WERI-Rb-1 (cell line): ENCODE results near the gene PUM1.

Source experiments
- DNase-seq: peaks from one replicate; pipeline ENCODE4 v3.0.0-alpha.2; 2020
- H3K27ac ChIP-seq: fragments of 250-450 bp; sonication (Bioruptor Pico); 2 replicates; pipeline ENCODE4 v1.5.1; 2020; ENCODE audit warnings: mild to moderate bottlenecking, moderate library complexity
- H3K27me3 ChIP-seq: fragments of 250-450 bp; sonication (Bioruptor Pico); 2 replicates; pipeline ENCODE4 v1.5.1; 2021; ENCODE audit warnings: mild to moderate bottlenecking, low read depth, moderate library complexity; ENCODE audit not compliant: insufficient read depth, severe bottlenecking
- H3K36me3 ChIP-seq: fragments of 250-450 bp; sonication (Bioruptor Pico); 2 replicates; pipeline ENCODE4 v1.5.1; 2020; ENCODE audit warnings: mild to moderate bottlenecking, moderate library complexity
- H3K4me3 ChIP-seq: 2 replicates; pipeline ENCODE4 v1.5.1; 2011; ENCODE audit warnings: low read depth, mild to moderate bottlenecking, control low read depth, low read length
- H3K9me3 ChIP-seq: fragments of 250-450 bp; sonication (Bioruptor Pico); 2 replicates; pipeline ENCODE4 v1.5.1; 2021; ENCODE audit warnings: mild to moderate bottlenecking, moderate library complexity; ENCODE audit not compliant: severe bottlenecking
- TF ChIP-seq, protein P1 (sequence below): IDR thresholded peaks from 2 replicates; pipeline ENCODE4 v1.5.1; 2011; ENCODE audit warnings: low read depth, mild to moderate bottlenecking, control low read depth, inconsistent platforms, low read length

Gene PUM1

DNA sequence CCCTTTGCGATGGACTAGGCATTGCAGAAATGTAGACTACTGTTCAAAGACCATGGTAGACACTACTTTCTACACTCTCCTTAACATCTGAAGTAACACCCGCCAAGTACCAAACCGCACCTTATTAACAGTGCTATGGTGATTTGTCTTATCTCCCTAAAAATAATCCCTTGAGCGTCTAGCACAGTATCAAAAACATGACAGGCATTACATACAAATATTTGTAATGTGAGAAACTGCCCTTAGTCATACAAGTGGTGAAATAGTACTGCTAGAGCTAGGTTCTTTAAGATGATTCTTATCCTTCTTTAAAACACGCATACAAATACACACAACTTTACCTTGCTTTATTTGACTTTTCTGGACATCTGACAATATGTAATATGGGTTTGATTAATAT, 27.2 kb downstream of the PUM1 start:
- no peak overlapping the region for H3K27ac ChIP-seq

DNA sequence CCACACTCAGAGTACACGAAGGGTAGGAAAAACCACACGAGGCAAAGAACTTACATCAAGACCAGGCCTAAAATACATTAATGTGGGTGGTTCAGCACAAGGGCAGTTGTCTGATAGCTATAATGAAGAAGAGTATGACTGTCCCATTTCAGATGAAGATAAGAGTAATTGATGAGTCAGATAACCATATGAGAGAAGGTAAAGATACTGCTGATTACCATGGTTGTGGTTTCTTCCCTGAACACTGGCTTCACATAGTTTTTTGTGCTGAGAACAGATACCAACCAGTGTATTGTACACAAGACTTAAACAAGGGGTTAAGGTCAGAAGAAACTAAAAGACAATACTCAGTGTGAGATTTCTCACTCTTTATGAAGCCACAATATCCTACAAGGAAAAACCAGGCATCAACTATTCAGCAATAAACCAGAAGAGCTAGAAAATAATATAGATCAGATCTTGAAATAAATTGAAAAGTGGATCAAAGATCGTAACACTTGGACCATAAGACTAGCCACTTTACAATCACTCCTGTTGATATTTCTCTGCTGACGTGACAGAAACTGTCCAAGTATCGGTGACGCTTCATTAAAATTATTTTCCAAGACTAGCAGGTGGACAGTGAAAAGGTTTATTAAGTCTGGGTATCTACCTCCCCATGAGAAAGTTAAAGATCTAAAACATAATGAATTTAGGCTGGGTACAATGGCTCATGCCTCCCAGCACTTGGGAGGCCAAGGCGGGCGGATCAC, 28.6 kb downstream of the PUM1 start:
- Histone ChIP-seq H3K9me3 (no peaks in the 10 kb centered on the region), H3K36me3 (peaks cover 54% of the 10 kb centered on the region), H3K27me3 (no peaks in the 10 kb centered on the region), H3K27ac (no peak overlapping the region), H3K4me3 (no peak overlapping the region)
- DNase-seq, result no peak
- TF ChIP-seq, protein P1, sequence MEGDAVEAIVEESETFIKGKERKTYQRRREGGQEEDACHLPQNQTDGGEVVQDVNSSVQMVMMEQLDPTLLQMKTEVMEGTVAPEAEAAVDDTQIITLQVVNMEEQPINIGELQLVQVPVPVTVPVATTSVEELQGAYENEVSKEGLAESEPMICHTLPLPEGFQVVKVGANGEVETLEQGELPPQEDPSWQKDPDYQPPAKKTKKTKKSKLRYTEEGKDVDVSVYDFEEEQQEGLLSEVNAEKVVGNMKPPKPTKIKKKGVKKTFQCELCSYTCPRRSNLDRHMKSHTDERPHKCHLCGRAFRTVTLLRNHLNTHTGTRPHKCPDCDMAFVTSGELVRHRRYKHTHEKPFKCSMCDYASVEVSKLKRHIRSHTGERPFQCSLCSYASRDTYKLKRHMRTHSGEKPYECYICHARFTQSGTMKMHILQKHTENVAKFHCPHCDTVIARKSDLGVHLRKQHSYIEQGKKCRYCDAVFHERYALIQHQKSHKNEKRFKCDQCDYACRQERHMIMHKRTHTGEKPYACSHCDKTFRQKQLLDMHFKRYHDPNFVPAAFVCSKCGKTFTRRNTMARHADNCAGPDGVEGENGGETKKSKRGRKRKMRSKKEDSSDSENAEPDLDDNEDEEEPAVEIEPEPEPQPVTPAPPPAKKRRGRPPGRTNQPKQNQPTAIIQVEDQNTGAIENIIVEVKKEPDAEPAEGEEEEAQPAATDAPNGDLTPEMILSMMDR, result no peak

More for the DNA sequence above, 27.2 kb downstream of the PUM1 start:
- Histone ChIP-seq H3K36me3 (peaks cover 63% of the 10 kb centered on the region), H3K4me3 (no peak overlapping the region), H3K27me3 (no peaks in the 10 kb centered on the region), H3K9me3 (no peaks in the 10 kb centered on the region)
- TF ChIP-seq, protein P1, result no peak
- DNase-seq, result no peak

DNA sequence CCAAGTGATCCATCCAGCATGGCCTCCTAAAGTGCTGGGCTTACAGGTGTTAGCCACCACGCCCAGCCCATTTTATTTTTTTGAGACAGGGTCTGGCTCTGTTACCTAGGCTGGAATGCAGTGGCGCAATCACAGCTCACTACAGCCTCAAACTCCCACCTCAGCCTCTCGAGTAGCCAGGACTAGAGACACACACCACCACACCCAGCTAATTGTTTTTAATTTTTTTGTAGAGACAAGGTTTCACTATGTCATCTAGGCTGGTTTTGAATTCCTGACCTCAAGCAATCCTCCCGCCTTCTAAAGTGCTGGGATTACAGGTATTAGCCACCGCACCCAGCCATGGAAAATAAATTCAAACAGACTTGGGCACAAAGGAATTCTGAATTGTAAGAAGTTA, 31.9 kb downstream of the PUM1 start:
- no peak for DNase-seq
- peaks cover 56% of the 10 kb centered on the region for H3K36me3 ChIP-seq
- TF ChIP-seq, protein P1, result no peak
- no peaks in the 10 kb centered on the region for H3K27me3 ChIP-seq
- no peaks in the 10 kb centered on the region for H3K9me3 ChIP-seq
- H3K27ac ChIP-seq, result no peak overlapping the region
- no peak overlapping the region for H3K4me3 ChIP-seq

- no peaks in the 10 kb centered on the region for H3K9me3 ChIP-seq
- H3K36me3 ChIP-seq, result peaks cover 60% of the 10 kb centered on the region
- H3K27ac ChIP-seq, result no peak overlapping the region
- DNase-seq, result no peak
- TF ChIP-seq, protein P1, result no peak
- no peaks in the 10 kb centered on the region for H3K27me3 ChIP-seq
- no peak overlapping the region for H3K4me3 ChIP-seq
These were observed 33.3 kb downstream of the PUM1 start for GRCh38 chr1:31032266-31032665.

DNA sequence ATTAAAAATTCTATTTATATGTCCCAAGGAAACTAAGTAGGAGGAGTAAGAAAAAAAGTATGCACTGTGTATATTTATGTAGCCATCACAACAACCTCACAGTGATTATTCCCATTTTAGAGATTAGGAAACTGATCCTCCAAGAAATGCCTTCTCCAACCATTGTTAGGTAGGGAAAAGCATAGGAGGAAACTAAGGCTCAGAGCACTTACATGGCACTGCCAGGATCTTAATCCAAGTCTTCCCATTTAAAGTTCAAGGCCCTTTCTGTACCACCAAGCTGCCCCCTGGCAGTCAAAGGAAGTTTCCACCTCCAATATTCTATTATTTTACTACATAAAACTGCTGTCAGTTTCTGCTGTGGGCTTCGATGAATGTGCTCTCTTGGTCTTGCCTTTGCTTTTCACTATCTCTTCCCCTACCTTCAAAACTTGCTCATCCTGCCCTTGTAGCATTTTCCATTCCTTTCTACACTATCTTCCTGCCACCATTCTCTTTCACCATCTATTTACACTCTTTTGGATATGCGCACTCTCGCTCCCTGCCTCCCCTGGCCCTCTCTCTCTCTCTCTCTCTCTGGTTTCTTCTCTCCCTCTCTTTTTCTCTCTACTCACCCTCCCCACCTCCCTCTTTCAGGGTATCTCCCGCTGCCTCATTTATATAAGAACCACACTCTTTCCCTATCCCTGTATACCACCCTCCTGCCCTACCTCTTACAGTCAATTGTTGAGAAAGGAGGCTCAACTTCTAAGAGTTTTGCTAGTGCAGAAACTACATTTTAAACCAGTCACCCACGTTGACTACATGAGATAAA, 34.0 kb downstream of the PUM1 start:
- no peak overlapping the region for H3K27ac ChIP-seq
- no peak for DNase-seq
- H3K9me3 ChIP-seq, result no peaks in the 10 kb centered on the region
- H3K36me3 ChIP-seq, result peaks cover 58% of the 10 kb centered on the region
- H3K27me3 ChIP-seq, result no peaks in the 10 kb centered on the region
- H3K4me3 ChIP-seq, result no peak overlapping the region
- TF ChIP-seq, protein P1, result no peak
